Esophagus (tissue), 2 donors: Measurements from ENCODE around the gene IL7R. TPM values are rescaled to one million over a fixed set of nuclear protein-coding genes. Genes with fewer than 3 reads are reported as not detected.
"Not testable (repeated sequence)": the region's sequence is repeated elsewhere in the genome, so short reads cannot be mapped to it uniquely, and the experiment has no call there.

Experiments
- H3K27ac ChIP-seq, 2 donors: one replicate each; pipeline ENCODE4 v1.5.1; 2013; ENCODE audit warnings: low read depth in 2 of 2, mild to moderate bottlenecking in 2 of 2, inconsistent platforms in 1 of 2, low read length in 1 of 2, moderate library complexity in 1 of 2
- H3K27me3 ChIP-seq, 2 donors: one replicate each; pipeline ENCODE4 v1.6.1; 2013; ENCODE audit warnings: low read length in 2 of 2, control low read depth in 1 of 2, mild to moderate bottlenecking in 1 of 2; ENCODE audit not compliant: insufficient read depth in 2 of 2, control insufficient read depth in 1 of 2
- H3K36me3 ChIP-seq, 2 donors: one replicate each; pipeline ENCODE4 v1.6.1; 2013; ENCODE audit warnings: low read length in 1 of 2; ENCODE audit not compliant: control insufficient read depth in 2 of 2, insufficient read depth in 2 of 2
- H3K4me1 ChIP-seq, 2 donors: one replicate each; pipeline ENCODE4 v1.6.1; 2013; ENCODE audit warnings: low read length in 1 of 2; ENCODE audit not compliant: control insufficient read depth in 2 of 2, insufficient read depth in 2 of 2
- H3K4me3 ChIP-seq, 2 donors: one replicate each; pipeline ENCODE4 v1.5.1; 2013; ENCODE audit warnings: low read length in 2 of 2, mild to moderate bottlenecking in 2 of 2, low read depth in 1 of 2, moderate library complexity in 1 of 2
- H3K9me3 ChIP-seq, 2 donors: one replicate each; pipeline ENCODE4 v1.6.1; 2013; ENCODE audit warnings: mild to moderate bottlenecking in 2 of 2, low read depth in 1 of 2, low read length in 1 of 2, moderate library complexity in 1 of 2; ENCODE audit not compliant: control insufficient read depth in 2 of 2, insufficient read depth in 1 of 2
- WGBS, 2 donors: extraction: QIAGEN DNeasy Blood & Tissue Kit; methylation state at CpG; one replicate each; pipeline ENCODE4 v1.1.7; 2013; 5-methylcytosine and 5-hydroxymethylcytosine counted together
- polyA plus RNA-seq, 2 donors: library from polyadenylated mRNA; stranded (reverse); fragments of 200-250 nt; gene quantifications; one replicate each; pipeline ENCODE4 v1.2.3, GENCODE V29; 2013
- donor health status: healthy with polysubstance abuse.
- donor health status: Bipolar disorder and iron deficiency.

The IL7R gene
- polyA plus RNA-seq, 2 donors: 2.5 to 2.7 TPM

GRCh38 chr5:35852773-35853172 is 3.9 kb upstream of the IL7R start:
- no peaks in the 10 kb centered on the region for H3K27me3 ChIP-seq
- H3K4me1 ChIP-seq: no peaks in the 10 kb centered on the region
- no peak overlapping the region for H3K27ac ChIP-seq
- no peak overlapping the region for H3K4me3 ChIP-seq
- no peaks in the 10 kb centered on the region for H3K36me3 ChIP-seq
- H3K9me3 ChIP-seq: no peaks in the 10 kb centered on the region

GRCh38 chr5:35853631-35854030 is 3.1 kb upstream of the IL7R start:
- H3K4me3 ChIP-seq: no peak overlapping the region
- peak overlapping the region; percentile 40 to 59 for H3K27ac ChIP-seq
- 79 to 81% methylated on average over 3 of the region's 3 CpGs for WGBS, 2 donors

GRCh38 chr5:35854248-35854647 is 2.4 kb upstream of the IL7R start:
- WGBS, 2 donors: 67 to 76% methylated on average over 1 of the region's 1 CpG
- no peak overlapping the region for H3K4me3 ChIP-seq
- H3K4me1 ChIP-seq: no peaks in the 10 kb centered on the region
- no peaks in the 10 kb centered on the region for H3K27me3 ChIP-seq
- no peaks in the 10 kb centered on the region for H3K36me3 ChIP-seq
- no peaks in the 10 kb centered on the region for H3K9me3 ChIP-seq
- peak overlapping the region in 1 of 2 donors; percentile 59 for H3K27ac ChIP-seq

More at GRCh38 chr5:35853631-35854030, 3.1 kb upstream of the IL7R start:
- Histone ChIP-seq H3K36me3 (no peaks in the 10 kb centered on the region), H3K4me1 (no peaks in the 10 kb centered on the region), H3K27me3 (no peaks in the 10 kb centered on the region), H3K9me3 (no peaks in the 10 kb centered on the region)

GRCh38 chr5:35855187-35855586 is 1.5 kb upstream of the IL7R start:
- WGBS, 2 donors: 57 to 59% methylated on average over 1 of the region's 1 CpG
- Histone ChIP-seq H3K27ac (no peak overlapping the region), H3K9me3 (no peaks in the 10 kb centered on the region), H3K4me1 (no peaks in the 10 kb centered on the region), H3K4me3 (no peak overlapping the region), H3K27me3 (no peaks in the 10 kb centered on the region), H3K36me3 (no peaks in the 10 kb centered on the region)

- not testable (repeated sequence) for H3K4me1 ChIP-seq, H3K4me3 ChIP-seq, H3K9me3 ChIP-seq, H3K27me3 ChIP-seq, H3K36me3 ChIP-seq
- H3K27ac ChIP-seq: peak overlapping the region in 1 of 2 donors; percentile 27
- 91 to 94% methylated on average over 5 of the region's 5 CpGs for WGBS, 2 donors
Observed at GRCh38 chr5:35856186-35856764, 416 bp upstream of the IL7R start.

GRCh38 chr5:35857606-35858205 is 1.0 kb downstream of the IL7R start:
- no peaks in the 10 kb centered on the region for H3K4me1 ChIP-seq
- no peak overlapping the region for H3K27ac ChIP-seq
- H3K9me3 ChIP-seq: no peaks in the 10 kb centered on the region
- H3K36me3 ChIP-seq: no peaks in the 10 kb centered on the region
- no peaks in the 10 kb centered on the region for H3K27me3 ChIP-seq
- peak overlapping the region in 1 of 2 donors; percentile 9 for H3K4me3 ChIP-seq
- 42 to 53% methylated on average over 2 of the region's 2 CpGs for WGBS, 2 donors

GRCh38 chr5:35859101-35859661 is 2.5 kb downstream of the IL7R start:
- no peak overlapping the region for H3K27ac ChIP-seq
- H3K4me1 ChIP-seq: no peaks in the 10 kb centered on the region
- peak overlapping the region; percentile 21 to 27 for H3K4me3 ChIP-seq
- no peaks in the 10 kb centered on the region for H3K36me3 ChIP-seq
- WGBS, 2 donors: 45 to 56% methylated on average over 3 of the region's 3 CpGs
- no peaks in the 10 kb centered on the region for H3K9me3 ChIP-seq
- no peaks in the 10 kb centered on the region for H3K27me3 ChIP-seq

GRCh38 chr5:35860686-35861085 is 4.0 kb downstream of the IL7R start:
- no peak overlapping the region for H3K4me3 ChIP-seq
- 90 to 92% methylated on average over 1 of the region's 1 CpG for WGBS, 2 donors
- no peaks in the 10 kb centered on the region for H3K36me3 ChIP-seq
- no peaks in the 10 kb centered on the region for H3K9me3 ChIP-seq
- no peaks in the 10 kb centered on the region for H3K27me3 ChIP-seq
- no peaks in the 10 kb centered on the region for H3K4me1 ChIP-seq
- H3K27ac ChIP-seq: no peak overlapping the region

GRCh38 chr5:35861718-35862117 is 5.0 kb downstream of the IL7R start:
- Histone ChIP-seq H3K9me3 (no peaks in the 10 kb centered on the region), H3K36me3 (no peaks in the 10 kb centered on the region), H3K4me3 (no peak overlapping the region), H3K4me1 (no peaks in the 10 kb centered on the region), H3K27ac (no peak overlapping the region), H3K27me3 (no peaks in the 10 kb centered on the region)
- WGBS, 2 donors: 76 to 94% methylated on average over 1 of the region's 1 CpG

- Histone ChIP-seq H3K9me3 (no peaks in the 10 kb centered on the region), H3K4me1 (no peaks in the 10 kb centered on the region), H3K36me3 (no peaks in the 10 kb centered on the region), H3K27ac (no peak overlapping the region), H3K27me3 (no peaks in the 10 kb centered on the region), H3K4me3 (peak overlapping the region in 1 of 2 donors; percentile 5)
- WGBS, 2 donors: 73% methylated on average over 2 of the region's 2 CpGs
Observed at GRCh38 chr5:35862126-35862525, 5.4 kb downstream of the IL7R start.
